Liver (tissue), 9 donors: ENCODE results near the gene MTFR1L. TPM values are rescaled to one million over a fixed set of nuclear protein-coding genes. Genes with fewer than 3 reads are reported as not detected.

Experiments used
- DNase-seq: peaks from one replicate; pipeline ENCODE4 v3.0.0-alpha.2; 2017; ENCODE audit warnings: low spot score
- H3K27ac ChIP-seq, 2 donors: one replicate each; pipeline ENCODE4 v1.7.0; 2013; ENCODE audit warnings: inconsistent platforms in 2 of 2, low read length in 2 of 2, control low read depth in 1 of 2, low read depth in 1 of 2, mild to moderate bottlenecking in 1 of 2
- H3K27me3 ChIP-seq, 4 donors: one replicate each; pipeline versions ENCODE4 v1.6.1 to v1.7.0; 2013; ENCODE audit warnings: low read length in 3 of 4, inconsistent platforms in 1 of 4, mild to moderate bottlenecking in 1 of 4, moderate library complexity in 1 of 4; ENCODE audit not compliant: control insufficient read depth in 4 of 4, insufficient read depth in 4 of 4
- H3K36me3 ChIP-seq, 4 donors: one replicate each; pipeline versions ENCODE4 v1.6.1 to v1.7.0; 2013; ENCODE audit warnings: low read length in 3 of 4, mild to moderate bottlenecking in 3 of 4, low read depth in 1 of 4, moderate library complexity in 1 of 4; ENCODE audit not compliant: control insufficient read depth in 4 of 4, insufficient read depth in 3 of 4
- H3K4me1 ChIP-seq, 4 donors: one replicate each; pipeline versions ENCODE4 v1.6.1 to v1.7.0; 2013; ENCODE audit warnings: low read length in 3 of 4, mild to moderate bottlenecking in 3 of 4, moderate library complexity in 1 of 4; ENCODE audit not compliant: control insufficient read depth in 4 of 4, insufficient read depth in 4 of 4
- H3K4me3 ChIP-seq, 3 donors: one replicate each; pipeline versions ENCODE4 v1.6.1 to v1.7.0; 2013; ENCODE audit warnings: low read length in 3 of 3, control low read depth in 1 of 3, low read depth in 1 of 3, mild to moderate bottlenecking in 1 of 3
- H3K9ac ChIP-seq, 2 donors: one replicate each; pipeline ENCODE4 v1.7.0; 2013; ENCODE audit warnings: low read length in 2 of 2, mild to moderate bottlenecking in 2 of 2, moderate library complexity in 2 of 2, control low read depth in 1 of 2, low read depth in 1 of 2
- H3K9me3 ChIP-seq, 4 donors: one replicate each; pipeline versions ENCODE4 v1.6.1 to v1.7.0; 2013; ENCODE audit warnings: low read length in 3 of 4; ENCODE audit not compliant: control insufficient read depth in 4 of 4
- ATF3 ChIP-seq: IDR thresholded peaks from 2 replicates; pipeline ENCODE4 v1.6.1; 2016; ENCODE audit warnings: antibody characterized with exemption
- EGR1 ChIP-seq, 2 donors: IDR thresholded peaks; 2 replicates each; pipeline ENCODE4 v1.6.1; 2016 to 2018; ENCODE audit warnings: antibody characterized with exemption in 2 of 2, low read depth in 2 of 2
- FOXA1 ChIP-seq: IDR thresholded peaks from 2 replicates; pipeline ENCODE4 v1.6.1; 2016; ENCODE audit warnings: antibody characterized with exemption
- FOXA2 ChIP-seq: IDR thresholded peaks from 2 replicates; pipeline ENCODE4 v1.6.1; 2016; ENCODE audit warnings: antibody characterized with exemption
- GABPA ChIP-seq, 2 donors: IDR thresholded peaks in 1 of 2; conservative IDR thresholded peaks in 1 of 2; 2 replicates each; pipeline ENCODE4 v1.6.1; 2016; ENCODE audit warnings: antibody characterized with exemption in 2 of 2, mild to moderate bottlenecking in 1 of 2, moderate library complexity in 1 of 2
- HNF4A ChIP-seq, 2 donors: conservative IDR thresholded peaks; 2 replicates each; pipeline ENCODE4 v1.6.1; 2016; ENCODE audit warnings: antibody characterized with exemption in 2 of 2, mild to moderate bottlenecking in 2 of 2
- HNF4G ChIP-seq: IDR thresholded peaks from 2 replicates; pipeline ENCODE4 v1.6.1; 2016; ENCODE audit warnings: antibody characterized with exemption
- JUND ChIP-seq, 2 donors: IDR thresholded peaks; 2 replicates each; pipeline ENCODE4 v1.6.1; 2016; ENCODE audit warnings: antibody characterized with exemption in 2 of 2
- MAX ChIP-seq: IDR thresholded peaks from 2 replicates; pipeline ENCODE4 v1.6.1; 2016; ENCODE audit warnings: antibody characterized with exemption
- NR2F2 ChIP-seq: IDR thresholded peaks from 2 replicates; pipeline ENCODE4 v1.6.1; 2016; ENCODE audit warnings: antibody characterized with exemption
- RAD21 ChIP-seq, 2 donors: IDR thresholded peaks; 2 replicates each; pipeline ENCODE4 v1.6.1; 2016; ENCODE audit warnings: antibody characterized with exemption in 2 of 2, mild to moderate bottlenecking in 2 of 2
- REST ChIP-seq: IDR thresholded peaks from 2 replicates; pipeline ENCODE4 v1.6.1; 2016; ENCODE audit warnings: antibody characterized with exemption, mild to moderate bottlenecking
- RXRA ChIP-seq, 2 donors: IDR thresholded peaks; 2 replicates each; pipeline ENCODE4 v1.6.1; 2017 to 2018; ENCODE audit warnings: antibody characterized with exemption in 2 of 2, mild to moderate bottlenecking in 1 of 2
- SP1 ChIP-seq: IDR thresholded peaks from 2 replicates; pipeline ENCODE4 v1.6.1; 2018; ENCODE audit warnings: antibody characterized with exemption, mild to moderate bottlenecking
- TAF1 ChIP-seq: conservative IDR thresholded peaks from 2 replicates; pipeline ENCODE4 v1.6.1; 2016; ENCODE audit warnings: antibody characterized with exemption, mild to moderate bottlenecking
- YY1 ChIP-seq: IDR thresholded peaks from 2 replicates; pipeline ENCODE4 v1.6.1; 2016; ENCODE audit warnings: antibody characterized with exemption, mild to moderate bottlenecking
- WGBS: extraction: QIAGEN DNeasy Blood & Tissue Kit; methylation state at CpG from one replicate; pipeline ENCODE4 v1.1.7; 2013; 5-methylcytosine and 5-hydroxymethylcytosine counted together
- polyA plus RNA-seq, 2 donors: library from polyadenylated mRNA; stranded (reverse) in 1 of 2; unstranded in 1 of 2; fragments of 200-250 nt in 1 of 2; fragments of >200 nt in 1 of 2; fragmentation: Nextera tagmentation in 1 of 2; extraction: Ambion mirVana in 1 of 2; gene quantifications; one replicate each; pipeline versions ENCODE4 v1.2.1 to v1.2.3, GENCODE V29; 2013 to 2015
- total RNA-seq, 2 donors: library from RNA; depleted of rRNA; stranded (reverse); fragments of >200 nt; gene quantifications; one replicate each; pipeline ENCODE4 v1.2.3, GENCODE V29; 2014
- TF ChIP-seq, protein P1 (sequence below): fragments of 150-350 bp; IDR thresholded peaks from 2 replicates; pipeline ENCODE4 v1.5.1; 2017; ENCODE audit warnings: improper control_type of control experiment, low read depth, low read length; ENCODE audit not compliant: missing input control
- TF ChIP-seq, protein P2 (sequence below): IDR thresholded peaks from 2 replicates; pipeline ENCODE4 v1.6.1; 2016; ENCODE audit warnings: antibody characterized with exemption
- donor health status: healthy.
- donor health status: healthy.
- donor health status: healthy.
- donor health status: healthy.
- donor health status: healthy.

MTFR1L gene
- total and polyA plus RNA-seq, 4 donors, result 22.5 to 48.4 (median 40.2) TPM

- TF ChIP-seq, protein P1, sequence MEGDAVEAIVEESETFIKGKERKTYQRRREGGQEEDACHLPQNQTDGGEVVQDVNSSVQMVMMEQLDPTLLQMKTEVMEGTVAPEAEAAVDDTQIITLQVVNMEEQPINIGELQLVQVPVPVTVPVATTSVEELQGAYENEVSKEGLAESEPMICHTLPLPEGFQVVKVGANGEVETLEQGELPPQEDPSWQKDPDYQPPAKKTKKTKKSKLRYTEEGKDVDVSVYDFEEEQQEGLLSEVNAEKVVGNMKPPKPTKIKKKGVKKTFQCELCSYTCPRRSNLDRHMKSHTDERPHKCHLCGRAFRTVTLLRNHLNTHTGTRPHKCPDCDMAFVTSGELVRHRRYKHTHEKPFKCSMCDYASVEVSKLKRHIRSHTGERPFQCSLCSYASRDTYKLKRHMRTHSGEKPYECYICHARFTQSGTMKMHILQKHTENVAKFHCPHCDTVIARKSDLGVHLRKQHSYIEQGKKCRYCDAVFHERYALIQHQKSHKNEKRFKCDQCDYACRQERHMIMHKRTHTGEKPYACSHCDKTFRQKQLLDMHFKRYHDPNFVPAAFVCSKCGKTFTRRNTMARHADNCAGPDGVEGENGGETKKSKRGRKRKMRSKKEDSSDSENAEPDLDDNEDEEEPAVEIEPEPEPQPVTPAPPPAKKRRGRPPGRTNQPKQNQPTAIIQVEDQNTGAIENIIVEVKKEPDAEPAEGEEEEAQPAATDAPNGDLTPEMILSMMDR, result peak; percentile 86
- TF ChIP-seq RAD21 (IDR thresholded peaks at IDR 0.05), result peak; percentile 95 to 96
- no peak for TF ChIP-seq RXRA (IDR thresholded peaks at IDR 0.05)
- no peak for TF ChIP-seq HNF4G
- no peak for TF ChIP-seq HNF4A (conservative IDR thresholded peaks at IDR 0.05)
- no peak overlapping the region for H3K27ac ChIP-seq
- 39% methylated on average over 21 of the region's 21 CpGs for WGBS
Measured at GRCh38 chr1:25810341-25811299, 9.1 kb upstream of the MTFR1L start.

DNA sequence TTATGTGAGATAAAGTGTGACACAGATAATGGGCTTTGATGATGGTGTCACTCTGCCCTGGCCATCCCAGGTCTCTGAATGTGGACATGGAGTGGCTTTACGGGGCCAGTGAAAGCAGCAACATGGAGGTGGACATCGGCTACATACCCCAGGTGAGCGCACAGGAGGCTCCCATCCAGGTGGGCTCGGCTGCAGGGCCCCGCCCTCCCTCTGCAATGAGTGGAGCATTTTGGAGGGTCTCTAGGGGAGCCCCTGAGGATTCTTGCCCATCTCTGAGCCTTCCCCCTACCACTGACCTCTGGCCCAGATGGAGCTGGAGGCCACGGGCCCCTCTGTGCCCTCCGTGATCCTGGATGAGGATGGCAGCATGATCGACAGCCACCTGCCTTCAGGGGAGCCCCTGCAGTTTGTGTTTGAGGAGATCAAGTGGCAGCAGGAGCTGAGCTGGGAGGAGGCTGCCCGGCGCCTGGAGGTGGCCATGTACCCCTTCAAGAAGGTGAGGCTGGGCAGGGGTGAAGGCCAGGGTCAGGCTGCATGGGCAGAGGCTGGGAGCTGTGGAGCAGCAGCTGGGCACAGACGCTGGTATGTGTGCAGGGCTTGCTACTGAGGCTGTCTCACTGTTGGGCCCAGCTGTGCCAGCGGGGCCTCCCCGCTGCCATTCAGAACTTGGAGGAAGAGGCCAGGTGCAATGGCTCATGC lies 8.2 kb upstream of the MTFR1L start:
- no peaks in the 10 kb centered on the region for H3K27me3 ChIP-seq
- H3K4me1 ChIP-seq, result no peaks in the 10 kb centered on the region
- TF ChIP-seq SP1, result no peak
- no peak for TF ChIP-seq YY1
- TF ChIP-seq RXRA (IDR thresholded peaks at IDR 0.05), result no peak
- TF ChIP-seq FOXA2, result no peak
- TF ChIP-seq RAD21 (IDR thresholded peaks at IDR 0.05), result no peak
- no peak for TF ChIP-seq GABPA (IDR thresholded peaks at IDR 0.05 in 1 of 2, conservative IDR thresholded peaks at IDR 0.05 in 1 of 2)
- no peak for TF ChIP-seq NR2F2
- no peak for TF ChIP-seq TAF1
- no peak for TF ChIP-seq MAX
- no peak for TF ChIP-seq JUND (IDR thresholded peaks at IDR 0.05)
- no peak for TF ChIP-seq HNF4A (conservative IDR thresholded peaks at IDR 0.05)
- TF ChIP-seq, protein P2, sequence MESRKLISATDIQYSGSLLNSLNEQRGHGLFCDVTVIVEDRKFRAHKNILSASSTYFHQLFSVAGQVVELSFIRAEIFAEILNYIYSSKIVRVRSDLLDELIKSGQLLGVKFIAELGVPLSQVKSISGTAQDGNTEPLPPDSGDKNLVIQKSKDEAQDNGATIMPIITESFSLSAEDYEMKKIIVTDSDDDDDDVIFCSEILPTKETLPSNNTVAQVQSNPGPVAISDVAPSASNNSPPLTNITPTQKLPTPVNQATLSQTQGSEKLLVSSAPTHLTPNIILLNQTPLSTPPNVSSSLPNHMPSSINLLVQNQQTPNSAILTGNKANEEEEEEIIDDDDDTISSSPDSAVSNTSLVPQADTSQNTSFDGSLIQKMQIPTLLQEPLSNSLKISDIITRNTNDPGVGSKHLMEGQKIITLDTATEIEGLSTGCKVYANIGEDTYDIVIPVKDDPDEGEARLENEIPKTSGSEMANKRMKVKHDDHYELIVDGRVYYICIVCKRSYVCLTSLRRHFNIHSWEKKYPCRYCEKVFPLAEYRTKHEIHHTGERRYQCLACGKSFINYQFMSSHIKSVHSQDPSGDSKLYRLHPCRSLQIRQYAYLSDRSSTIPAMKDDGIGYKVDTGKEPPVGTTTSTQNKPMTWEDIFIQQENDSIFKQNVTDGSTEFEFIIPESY, result no peak
- TF ChIP-seq, protein P1, result no peak
- TF ChIP-seq REST, result no peak
- no peak for TF ChIP-seq ATF3
- no peak for TF ChIP-seq FOXA1
- no peak for TF ChIP-seq EGR1 (IDR thresholded peaks at IDR 0.05; ENCODE audit: low read depth in 2 of 2)
- no peak for TF ChIP-seq HNF4G
- H3K27ac ChIP-seq, result no peak overlapping the region
- no peak for DNase-seq
- H3K9me3 ChIP-seq, result no peaks in the 10 kb centered on the region
- H3K36me3 ChIP-seq, result peaks cover 2 to 21% (median 5%) of the 10 kb centered on the region in 4 donors
- no peak overlapping the region for H3K9ac ChIP-seq
- whole genome bisulfite sequencing, result 92% methylated on average over 13 of the region's 13 CpGs
- no peak overlapping the region for H3K4me3 ChIP-seq

More at GRCh38 chr1:25810341-25811299, 9.1 kb upstream of the MTFR1L start:
- peaks cover 0 to 23% (median 5%) of the 10 kb centered on the region in 4 donors for H3K36me3 ChIP-seq
- H3K27me3 ChIP-seq, result no peaks in the 10 kb centered on the region
- peak; percentile 84 for DNase-seq
- H3K9ac ChIP-seq, result no peak overlapping the region
- H3K4me3 ChIP-seq, result no peak overlapping the region
- H3K4me1 ChIP-seq, result no peaks in the 10 kb centered on the region
- H3K9me3 ChIP-seq, result no peaks in the 10 kb centered on the region
